Sciatic nerve (tissue), 2 donors: ENCODE data around the gene XRCC3. TPM values are rescaled to one million over a fixed set of nuclear protein-coding genes. Genes with fewer than 3 reads are reported as not detected.

Experiments
- ATAC-seq: fragments of 200-7000 bp; cut with Tn5 transposase; one replicate; pipeline ENCODE4 v1.9.1; 2020; ENCODE audit warnings: mild to moderate bottlenecking, moderate library complexity
- DNase-seq: peaks from one replicate; pipeline ENCODE4 v3.0.0-alpha.2; 2020; ENCODE audit warnings: low spot score
- intact Hi-C: fragments of 100-400 bp; cut with DNase I; formaldehyde crosslinking; loops from one replicate; pipeline ENCODE4 v1.14.2; 2022
- total RNA-seq: library from RNA; stranded (reverse); fragmentation: NEBNext Ultra II Directional; extraction: Animal tissue kit (Norgen Biotek cat#: 25700); gene quantifications from one replicate; pipeline ENCODE4 v1.2.1, GENCODE V29; 2021
- donor health status: DM: no; HTN: no; CAD: no.
- donor health status: DM: no; HTN: no; CAD: no.

Gene XRCC3
- total RNA-seq, 1 donor from 2014 or later: 4.6 TPM

DNA sequence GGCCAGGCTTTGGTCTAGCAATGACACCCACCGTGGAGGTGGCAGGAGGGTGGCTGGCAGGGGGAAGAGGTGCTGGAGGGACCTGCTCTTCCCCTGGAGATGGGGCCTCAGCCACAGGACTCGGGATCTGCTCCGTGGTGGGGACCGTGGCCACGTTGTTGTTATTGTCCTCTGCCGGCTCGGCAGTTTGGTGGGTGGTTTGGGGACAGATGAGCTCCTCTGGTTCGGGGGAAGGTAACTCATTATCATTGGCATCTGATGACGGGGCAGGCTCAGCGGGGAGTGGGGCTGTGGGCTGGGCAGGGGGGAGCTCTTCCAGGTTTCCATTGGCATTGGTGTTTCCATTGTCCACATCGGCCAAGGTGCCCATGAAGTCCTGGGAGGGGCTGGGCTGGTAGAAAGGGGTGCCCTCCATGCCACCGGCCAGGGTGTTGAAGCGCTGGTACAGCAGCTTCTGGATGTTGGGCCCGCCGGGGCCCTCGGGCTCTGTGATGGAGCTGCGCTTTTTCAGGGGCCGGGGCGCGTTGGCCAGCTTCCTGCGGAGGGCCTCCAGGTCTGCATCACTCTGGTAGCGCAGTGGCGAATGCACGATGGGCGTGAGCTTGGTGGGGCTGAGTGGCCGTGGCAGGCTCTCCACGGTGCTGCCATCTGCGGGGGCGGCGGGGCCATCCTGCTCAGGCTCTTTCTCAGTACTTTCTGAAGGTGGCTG, 24.7 kb upstream of the XRCC3 start:
- no peak for ATAC-seq
- intact Hi-C loops: no loop called here

GRCh38 chr14:103739466-103739792, 24.2 kb upstream of the XRCC3 start:
- intact Hi-C loops: no loop called here
- DNase-seq (no peak), ATAC-seq (no peak)

More for the DNA sequence above, 24.7 kb upstream of the XRCC3 start:
- peak; percentile 53 for DNase-seq

DNA sequence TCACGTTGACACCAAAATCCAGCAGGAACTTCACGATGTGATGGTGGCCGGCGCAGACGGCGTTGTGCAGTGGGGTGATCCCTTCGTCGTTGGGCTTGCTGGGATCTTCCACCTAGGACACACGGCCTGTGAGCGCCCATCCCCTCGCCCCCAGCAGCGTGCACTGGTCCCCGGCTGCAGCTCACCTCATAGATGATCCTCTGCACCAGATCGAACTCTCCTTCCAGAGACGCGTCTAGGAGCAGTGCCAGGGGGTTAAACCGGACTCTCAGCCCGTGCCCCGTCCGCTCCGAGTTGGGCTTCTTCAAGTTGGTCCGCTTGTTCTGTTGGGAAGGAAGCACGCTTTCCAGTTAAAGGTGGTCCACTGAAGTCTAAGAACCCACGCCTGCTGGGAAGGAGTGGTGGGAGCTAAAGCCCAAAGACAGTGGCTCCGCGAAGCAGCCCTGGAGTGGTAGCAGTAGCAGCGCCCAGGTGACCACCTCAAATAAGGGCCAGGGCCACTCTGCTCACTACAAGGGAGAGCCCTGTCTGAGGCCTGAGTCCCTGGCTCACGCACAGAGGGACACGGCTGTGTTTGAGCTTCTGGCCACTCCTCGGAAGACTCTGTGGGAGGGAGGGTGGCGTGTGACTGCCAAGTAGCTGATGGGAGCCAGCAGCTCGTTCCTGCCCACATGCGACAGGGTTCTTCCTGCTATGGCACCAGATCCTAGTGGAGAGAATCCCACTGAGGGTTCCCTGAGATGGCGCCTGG, 23.6 kb upstream of the XRCC3 start:
- intact Hi-C loops: no loop called here
- peak; percentile 51 for DNase-seq
- peak; percentile 4 for ATAC-seq

- ATAC-seq (no peak), DNase-seq (peak; percentile 10)
- intact Hi-C loops: no loop called here
Observed at GRCh38 chr14:103738166-103738565, 22.9 kb upstream of the XRCC3 start.

DNA sequence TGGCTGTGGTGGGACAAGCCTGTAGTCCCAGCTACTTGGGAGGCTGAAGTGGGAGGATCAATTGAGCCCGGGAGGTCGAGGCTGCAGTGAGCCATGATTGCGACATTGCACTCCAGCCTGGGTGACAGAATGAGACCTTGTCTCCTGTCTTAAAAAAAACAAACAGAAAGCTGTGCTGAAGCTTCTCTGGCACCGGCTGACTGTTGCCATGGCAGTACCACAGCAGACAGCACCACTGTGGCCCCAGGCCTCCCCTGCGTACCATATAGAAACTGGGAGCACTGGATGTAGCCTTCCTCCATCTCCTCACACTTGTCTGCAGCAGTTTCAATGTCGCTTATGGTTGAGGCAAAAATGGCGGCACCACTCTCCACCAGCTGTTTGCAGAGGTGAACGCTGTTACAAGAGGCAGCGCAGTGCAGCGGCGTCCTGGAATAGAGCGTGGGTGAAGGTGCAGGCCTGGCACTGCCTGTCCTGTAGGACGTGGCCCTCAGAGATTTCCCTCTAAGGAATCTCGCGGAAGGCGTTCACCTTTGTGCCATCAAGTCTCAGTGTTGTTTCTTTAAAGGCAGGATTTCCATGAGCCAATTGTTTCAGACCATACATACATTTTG, 22.3 kb upstream of the XRCC3 start:
- intact Hi-C loops: no loop called here
- peak; percentile 46 for DNase-seq
- no peak for ATAC-seq

DNA sequence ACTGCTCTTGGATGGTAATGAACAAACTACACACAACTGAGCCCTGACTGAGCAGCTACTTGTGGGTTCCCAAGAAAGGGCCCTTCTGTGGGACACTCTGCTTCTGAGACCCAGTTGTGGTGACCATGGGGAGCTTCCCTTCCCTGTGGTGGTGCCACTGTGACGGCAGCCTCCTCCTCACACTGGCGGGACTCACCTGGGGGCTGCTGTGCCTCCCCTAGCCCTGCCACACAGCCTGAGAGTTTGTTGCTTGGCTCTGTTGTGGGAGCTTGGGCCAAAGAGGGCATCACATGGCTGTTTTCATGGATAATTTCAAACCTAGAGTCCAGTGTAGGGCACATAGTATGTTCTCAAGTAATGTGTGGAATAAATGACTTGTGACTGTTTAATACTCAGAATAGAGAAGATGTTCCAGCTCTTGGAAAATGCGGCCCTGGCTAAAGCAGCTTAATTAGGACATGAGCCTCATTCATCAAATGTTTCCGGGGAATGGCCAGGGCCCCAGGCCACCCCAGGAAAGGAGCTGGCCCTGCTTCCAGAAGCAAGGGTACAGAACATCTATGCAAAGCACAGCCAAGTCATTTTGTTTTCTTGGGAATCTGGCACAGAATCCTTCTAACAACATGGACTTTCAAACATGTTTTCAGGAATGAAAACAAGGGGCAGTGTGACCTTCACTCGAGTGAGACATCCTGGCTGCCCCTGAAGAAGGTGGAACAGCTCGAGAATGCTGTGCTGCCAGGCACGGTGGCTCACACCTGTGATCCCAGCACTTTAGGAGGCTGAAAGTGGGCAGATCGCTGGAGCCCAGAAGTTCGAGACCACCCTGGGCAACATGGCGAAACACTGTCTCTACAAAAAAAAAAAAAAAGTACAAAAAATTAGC, 21.5 kb upstream of the XRCC3 start:
- intact Hi-C loops: no loop called here
- ATAC-seq: peak; percentile 32
- DNase-seq: peak; percentile 35

DNA sequence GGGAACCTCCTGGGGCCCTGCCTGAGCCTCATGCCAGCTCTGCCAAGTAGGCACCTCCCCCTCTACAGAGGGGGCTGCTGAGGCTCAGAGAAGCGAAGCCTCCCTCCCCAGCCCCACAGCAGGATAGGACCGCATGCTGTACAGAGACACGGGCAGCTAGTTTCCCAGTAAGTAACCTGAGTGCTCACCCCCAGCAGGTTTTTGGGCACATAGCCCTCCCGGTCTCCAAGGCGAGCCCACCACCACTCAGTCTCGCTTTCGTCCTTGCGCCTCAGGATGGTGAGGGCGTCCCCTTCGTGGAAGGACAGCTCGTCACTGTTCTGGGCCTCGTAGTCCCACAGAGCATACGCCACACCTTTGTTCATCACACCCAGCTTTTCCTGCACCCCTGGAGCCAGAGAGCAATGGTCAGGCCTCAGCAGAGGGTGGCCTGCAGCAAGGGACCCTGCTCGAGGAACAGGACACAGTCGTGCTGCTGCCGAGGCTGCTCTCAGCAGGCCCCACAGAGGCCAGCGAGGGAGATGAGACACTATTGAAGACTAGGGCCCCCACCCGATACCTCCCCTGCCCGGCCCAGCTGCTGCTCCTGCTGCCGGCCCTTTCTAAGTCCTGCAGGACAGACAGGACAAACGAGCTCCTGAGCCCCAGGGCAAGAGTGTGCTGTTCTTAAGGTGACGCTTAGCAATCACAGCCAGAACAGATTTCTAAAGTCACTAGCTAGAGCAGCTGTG, 20.7 kb upstream of the XRCC3 start:
- intact Hi-C loops: no loop called here
- DNase-seq (peak; percentile 42), ATAC-seq (peak; percentile 6)

DNA sequence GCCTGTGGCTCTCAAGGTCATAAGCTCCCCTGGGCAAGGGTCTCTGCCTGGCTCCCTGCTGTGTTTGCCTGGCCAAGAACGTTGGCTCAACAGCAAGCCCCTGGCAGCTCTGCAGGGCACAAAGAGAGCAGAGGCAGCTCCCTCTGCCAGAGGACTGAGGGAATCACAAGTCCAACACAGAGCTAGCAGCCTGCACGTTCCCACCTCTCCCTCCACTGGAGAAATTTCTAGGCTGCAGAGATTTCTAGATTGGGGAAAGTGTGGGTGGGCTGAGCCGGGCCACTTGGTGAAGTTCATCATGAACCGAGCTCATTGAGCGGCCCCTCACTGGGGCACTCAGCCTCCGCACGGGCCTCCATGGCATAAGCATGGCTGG, 20.2 kb upstream of the XRCC3 start:
- ATAC-seq: peak; percentile 33
- DNase-seq: peak; percentile 43
- intact Hi-C loops: no loop called here

DNA sequence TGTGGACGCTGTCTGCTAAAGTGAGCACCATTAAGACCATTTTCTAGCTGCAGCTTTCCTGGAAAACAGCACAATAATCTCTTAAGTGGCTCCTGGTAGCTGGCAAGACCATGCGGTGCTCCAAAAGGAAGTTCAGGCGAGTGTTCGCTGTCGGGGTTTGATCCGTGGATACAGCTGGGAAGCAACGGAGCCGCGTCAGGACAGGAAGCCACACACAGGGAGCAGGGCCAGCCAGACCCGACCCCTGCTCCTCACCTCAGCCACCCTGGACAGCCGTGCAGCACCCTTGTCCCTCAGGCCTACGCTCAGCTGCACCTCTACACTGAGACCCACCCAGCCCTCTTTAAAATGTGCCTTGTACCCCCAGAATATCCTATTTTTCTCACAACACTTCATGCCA, 19.8 kb upstream of the XRCC3 start:
- DNase-seq (peak; percentile 50), ATAC-seq (peak; percentile 9)
- intact Hi-C loops: no loop called here

- intact Hi-C loops: no loop called here
- no peak for DNase-seq
- no peak for ATAC-seq
Observed at GRCh38 chr14:103734081-103734888, 19.0 kb upstream of the XRCC3 start.

DNA sequence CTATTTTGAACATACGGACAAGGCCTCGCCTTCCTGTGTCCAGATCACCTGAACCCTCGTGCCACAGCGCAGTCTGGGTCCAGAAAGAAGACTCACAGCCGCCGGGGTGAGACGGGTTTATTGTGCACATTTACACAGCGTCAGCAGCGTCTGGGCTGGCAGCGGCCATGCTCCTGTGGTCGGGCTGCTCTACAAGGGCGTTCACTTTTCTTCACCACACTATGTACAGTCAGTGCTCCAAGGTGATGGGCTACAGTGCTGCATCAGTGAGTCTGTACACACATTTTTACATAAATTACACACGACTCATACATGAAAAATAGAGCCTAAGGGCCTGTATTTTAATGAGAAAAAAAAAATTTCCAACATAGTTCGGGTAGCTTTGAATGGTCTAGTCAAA, 18.4 kb upstream of the XRCC3 start:
- ATAC-seq (no peak), DNase-seq (no peak)
- intact Hi-C loops: no loop called here

DNA sequence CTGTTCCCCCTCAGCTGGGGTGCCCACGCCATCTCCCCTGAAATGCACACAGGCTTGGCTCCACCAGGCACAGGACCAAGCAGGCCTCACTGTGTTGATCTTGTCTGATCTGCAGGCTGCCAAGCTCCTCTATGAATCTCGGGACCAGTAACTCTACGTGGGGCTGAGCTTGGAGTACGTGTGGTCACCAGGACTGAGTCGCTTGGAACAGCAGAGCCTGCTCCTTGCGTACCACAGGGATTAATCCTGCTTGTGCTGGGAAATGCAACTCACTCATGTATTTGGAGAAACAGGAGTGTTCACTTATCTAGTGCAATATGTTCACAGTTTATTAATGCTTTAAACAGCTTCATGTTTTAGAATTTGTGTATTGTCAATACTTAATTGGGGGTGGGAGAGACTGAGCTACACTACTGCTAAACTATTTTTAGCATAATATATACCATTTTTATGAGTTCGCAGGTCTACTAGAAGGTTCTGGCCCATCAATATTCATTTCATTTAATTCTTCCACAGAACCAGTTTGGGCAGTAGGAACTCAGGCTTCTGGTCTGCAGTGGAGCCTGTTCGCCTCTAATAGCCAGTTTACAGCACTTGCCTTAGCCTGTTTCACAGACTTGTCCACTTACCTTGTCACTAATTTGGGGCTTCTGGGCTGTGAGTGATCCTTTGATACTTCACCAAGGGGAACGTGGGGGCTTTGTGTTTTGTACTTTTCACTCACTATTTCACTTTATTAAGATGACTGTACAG, 17.8 kb upstream of the XRCC3 start:
- intact Hi-C loops: no loop called here
- ATAC-seq (no peak), DNase-seq (no peak)

DNA sequence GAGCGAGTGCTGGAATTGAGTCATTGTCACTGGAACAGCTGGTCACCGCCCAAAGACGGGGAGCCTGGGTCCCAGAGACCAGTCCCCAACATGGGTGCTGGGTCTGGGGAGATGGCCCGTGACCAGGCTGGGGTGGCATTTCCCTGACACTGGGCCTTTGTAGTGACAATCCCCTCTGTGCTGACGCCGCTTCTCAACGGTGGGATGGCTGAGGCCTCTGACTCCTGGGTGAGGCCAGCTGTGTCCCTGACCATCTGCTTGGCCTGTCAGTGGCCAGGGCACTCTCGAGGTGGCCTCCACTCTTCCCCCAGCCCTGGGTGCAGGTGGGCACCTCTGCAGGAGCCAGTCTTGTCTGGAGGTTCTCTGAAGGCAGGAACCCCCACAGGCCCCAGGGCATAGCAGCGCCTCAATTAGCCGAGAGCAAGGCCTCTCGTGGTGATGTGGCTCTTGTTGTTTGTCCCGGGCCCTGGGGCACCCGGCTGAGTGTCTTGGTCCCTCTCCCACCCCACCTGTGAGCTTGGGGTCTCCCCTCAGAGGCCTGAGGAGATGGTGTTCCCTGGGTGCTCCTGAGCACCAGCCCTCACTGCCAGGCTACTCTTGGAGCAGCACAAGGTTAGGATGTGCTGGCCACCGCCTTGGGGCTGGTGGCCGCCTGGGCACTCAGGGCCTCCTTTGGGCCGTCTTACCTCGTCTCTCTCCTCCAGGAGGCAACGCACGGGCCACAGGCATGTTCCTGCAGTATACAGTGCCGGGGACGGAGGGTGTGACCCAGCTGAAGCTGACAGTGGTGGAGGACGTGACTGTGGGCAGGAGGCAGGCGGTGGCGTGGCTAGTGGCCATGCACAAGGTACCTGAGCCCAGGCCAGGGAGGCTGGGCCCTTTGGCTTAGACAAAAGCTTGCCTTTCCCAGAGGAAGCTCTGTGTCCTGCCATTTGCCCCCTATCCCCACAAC, 16.9 kb upstream of the XRCC3 start:
- intact Hi-C loops: no loop called here
- DNase-seq: no peak
- no peak for ATAC-seq

DNA sequence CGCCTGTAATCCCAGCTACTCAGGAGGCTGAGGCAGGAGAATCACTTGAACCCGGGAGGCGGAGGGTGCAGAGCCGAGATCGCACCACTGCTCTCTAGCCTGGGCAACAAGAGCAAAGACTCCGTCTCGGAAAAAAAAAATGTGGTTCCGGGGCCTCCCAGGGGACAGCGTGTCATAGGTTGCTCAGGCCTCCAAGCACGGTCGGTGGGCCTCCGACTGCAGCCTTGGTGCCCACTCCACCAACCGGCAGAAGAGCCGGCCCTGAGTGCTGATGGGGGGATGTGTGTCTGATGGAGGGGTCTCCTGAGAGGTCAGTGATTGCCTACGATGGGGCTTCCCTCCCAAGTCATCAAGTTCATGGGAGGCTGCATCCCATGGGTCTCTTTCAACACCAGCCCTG, 16.2 kb upstream of the XRCC3 start:
- ATAC-seq (no peak), DNase-seq (no peak)
- intact Hi-C loops: no loop called here

- intact Hi-C loops: no loop called here
- no peak for DNase-seq
Observed at GRCh38 chr14:103730490-103731035, 15.3 kb upstream of the XRCC3 start.

More at GRCh38 chr14:103730490-103731035, 15.3 kb upstream of the XRCC3 start:
- ATAC-seq: no peak
